ENCODE measurements around the gene GLI3.

GLI3 gene

GRCh38 chr7:41918597-41918996 lies 318.4 kb downstream of the GLI3 start:
- Histone ChIP-seq H3K27ac (ENCODE audit: extremely low read depth, low read depth, low read length) (no peak overlapping the region), H3K9me3 (ENCODE audit: control insufficient read depth, insufficient read depth, low read depth, low read length) (no peaks in the 10 kb centered on the region), H3K36me3 (ENCODE audit: control insufficient read depth in 2 of 2, insufficient read depth in 1 of 2, low read length in 2 of 2) (no peaks in the 10 kb centered on the region), H3K4me1 (ENCODE audit: control insufficient read depth, insufficient read depth, low read length) (no peaks in the 10 kb centered on the region), H3K4me3 (ENCODE audit: low read depth, low read length) (no peak overlapping the region)
- ChIA-PET CTCF (interaction anchor here (0.6 to 1.6 kb wide), 2 partner anchors 23 to 1587 kb away, joined by 3 to 4 read pairs; no protein-coding TSS in a partner anchor), POLR2A (no interaction called here)
- no peak for TF ChIP-seq ZNF132 (tag by site-specific recombination; IDR thresholded peaks at IDR 0.05; ENCODE audit: borderline replicate concordance)
- TF ChIP-seq ZNF404 (tag by site-specific recombination; IDR thresholded peaks at IDR 0.05) = no peak
- TF ChIP-seq ZEB2 (tag by site-specific recombination; IDR thresholded peaks at IDR 0.05) = no peak
- TF ChIP-seq ZNF223 (tag by site-specific recombination; IDR thresholded peaks at IDR 0.05) = no peak
- TF ChIP-seq ELK4 (IDR thresholded peaks at IDR 0.05; ENCODE audit: borderline replicate concordance, low read depth, low read length) = no peak
- no peak for TF ChIP-seq ZNF114 (tag by site-specific recombination; IDR thresholded peaks at IDR 0.05)
- TF ChIP-seq, protein P1, sequence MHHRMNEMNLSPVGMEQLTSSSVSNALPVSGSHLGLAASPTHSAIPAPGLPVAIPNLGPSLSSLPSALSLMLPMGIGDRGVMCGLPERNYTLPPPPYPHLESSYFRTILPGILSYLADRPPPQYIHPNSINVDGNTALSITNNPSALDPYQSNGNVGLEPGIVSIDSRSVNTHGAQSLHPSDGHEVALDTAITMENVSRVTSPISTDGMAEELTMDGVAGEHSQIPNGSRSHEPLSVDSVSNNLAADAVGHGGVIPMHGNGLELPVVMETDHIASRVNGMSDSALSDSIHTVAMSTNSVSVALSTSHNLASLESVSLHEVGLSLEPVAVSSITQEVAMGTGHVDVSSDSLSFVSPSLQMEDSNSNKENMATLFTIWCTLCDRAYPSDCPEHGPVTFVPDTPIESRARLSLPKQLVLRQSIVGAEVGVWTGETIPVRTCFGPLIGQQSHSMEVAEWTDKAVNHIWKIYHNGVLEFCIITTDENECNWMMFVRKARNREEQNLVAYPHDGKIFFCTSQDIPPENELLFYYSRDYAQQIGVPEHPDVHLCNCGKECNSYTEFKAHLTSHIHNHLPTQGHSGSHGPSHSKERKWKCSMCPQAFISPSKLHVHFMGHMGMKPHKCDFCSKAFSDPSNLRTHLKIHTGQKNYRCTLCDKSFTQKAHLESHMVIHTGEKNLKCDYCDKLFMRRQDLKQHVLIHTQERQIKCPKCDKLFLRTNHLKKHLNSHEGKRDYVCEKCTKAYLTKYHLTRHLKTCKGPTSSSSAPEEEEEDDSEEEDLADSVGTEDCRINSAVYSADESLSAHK (tag by site-specific recombination; IDR thresholded peaks at IDR 0.05) = no peak
- TF ChIP-seq ZFP69B (tag by site-specific recombination; IDR thresholded peaks at IDR 0.05) = no peak
- TF ChIP-seq GLI2 (tag by site-specific recombination; IDR thresholded peaks at IDR 0.05; ENCODE audit: borderline replicate concordance, low read depth) = no peak
- no peak for TF ChIP-seq ZFP41 (tag by site-specific recombination; IDR thresholded peaks at IDR 0.05; ENCODE audit: borderline replicate concordance)
- no peak for TF ChIP-seq PRDM2 (tag by site-specific recombination; IDR thresholded peaks at IDR 0.05; ENCODE audit: borderline replicate concordance)

DNA sequence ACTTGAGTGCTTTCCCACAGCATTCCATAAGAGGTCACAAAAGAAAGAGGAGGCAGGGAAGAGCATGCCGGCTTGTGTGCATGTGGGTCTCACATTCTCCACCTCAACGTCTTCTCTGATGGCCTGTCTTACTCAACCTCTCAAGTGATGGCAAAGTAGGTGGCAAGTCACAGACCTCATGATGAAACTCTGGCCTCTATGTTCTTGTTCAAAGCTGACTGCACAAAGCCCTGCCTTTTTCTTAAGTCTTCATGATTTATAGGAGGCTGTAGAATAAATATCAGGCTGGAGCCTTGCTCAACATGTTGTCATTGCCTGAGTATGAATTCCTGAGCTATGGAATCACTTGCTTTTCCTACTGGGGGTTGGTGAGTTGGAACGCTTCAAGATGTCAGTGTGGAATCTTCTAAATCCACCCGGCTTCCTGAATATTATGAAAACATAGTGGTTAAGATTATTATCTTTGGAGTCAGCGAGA lies 320.5 kb downstream of the GLI3 start:
- POLR2A ChIA-PET = no interaction called here
- CTCF ChIA-PET = interaction anchor here (0.7 kb wide), 1 partner anchor 186 kb away, joined by 3 read pairs; no protein-coding TSS in a partner anchor
- Histone ChIP-seq H3K27ac (ENCODE audit: extremely low read depth, low read depth, low read length) (no peak overlapping the region), H3K4me3 (ENCODE audit: low read depth, low read length) (no peak overlapping the region), H3K36me3 (ENCODE audit: control insufficient read depth in 2 of 2, insufficient read depth in 1 of 2, low read length in 2 of 2) (no peaks in the 10 kb centered on the region), H3K9me3 (ENCODE audit: control insufficient read depth, insufficient read depth, low read depth, low read length) (no peaks in the 10 kb centered on the region), H3K4me1 (ENCODE audit: control insufficient read depth, insufficient read depth, low read length) (no peaks in the 10 kb centered on the region)
- TF ChIP-seq, protein P2, sequence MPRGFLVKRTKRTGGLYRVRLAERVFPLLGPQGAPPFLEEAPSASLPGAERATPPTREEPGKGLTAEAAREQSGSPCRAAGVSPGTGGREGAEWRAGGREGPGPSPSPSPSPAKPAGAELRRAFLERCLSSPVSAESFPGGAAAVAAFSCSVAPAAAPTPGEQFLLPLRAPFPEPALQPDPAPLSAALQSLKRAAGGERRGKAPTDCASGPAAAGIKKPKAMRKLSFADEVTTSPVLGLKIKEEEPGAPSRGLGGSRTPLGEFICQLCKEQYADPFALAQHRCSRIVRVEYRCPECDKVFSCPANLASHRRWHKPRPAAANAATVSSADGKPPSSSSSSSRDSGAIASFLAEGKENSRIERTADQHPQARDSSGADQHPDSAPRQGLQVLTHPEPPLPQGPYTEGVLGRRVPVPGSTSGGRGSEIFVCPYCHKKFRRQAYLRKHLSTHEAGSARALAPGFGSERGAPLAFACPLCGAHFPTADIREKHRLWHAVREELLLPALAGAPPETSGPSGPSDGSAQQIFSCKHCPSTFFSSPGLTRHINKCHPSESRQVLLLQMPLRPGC (tag by site-specific recombination; IDR thresholded peaks at IDR 0.05) = no peak
- TF ChIP-seq ZSCAN16 (tag by site-specific recombination; IDR thresholded peaks at IDR 0.05) (no peak), TRIM28 (IDR thresholded peaks at IDR 0.05; ENCODE audit: borderline replicate concordance, low read length) (no peak), ZNF354C (tag by site-specific recombination; IDR thresholded peaks at IDR 0.05; ENCODE audit: borderline replicate concordance, low read depth) (no peak), KLF8 (tag by site-specific recombination; IDR thresholded peaks at IDR 0.05) (no peak), ZNF16 (tag by site-specific recombination; IDR thresholded peaks at IDR 0.05; ENCODE audit: low read depth) (no peak), ZNF391 (tag by site-specific recombination; IDR thresholded peaks at IDR 0.05; ENCODE audit: borderline replicate concordance, low read depth) (no peak), ZSCAN30 (tag by site-specific recombination; IDR thresholded peaks at IDR 0.05) (no peak)
- TF ChIP-seq, protein P3, sequence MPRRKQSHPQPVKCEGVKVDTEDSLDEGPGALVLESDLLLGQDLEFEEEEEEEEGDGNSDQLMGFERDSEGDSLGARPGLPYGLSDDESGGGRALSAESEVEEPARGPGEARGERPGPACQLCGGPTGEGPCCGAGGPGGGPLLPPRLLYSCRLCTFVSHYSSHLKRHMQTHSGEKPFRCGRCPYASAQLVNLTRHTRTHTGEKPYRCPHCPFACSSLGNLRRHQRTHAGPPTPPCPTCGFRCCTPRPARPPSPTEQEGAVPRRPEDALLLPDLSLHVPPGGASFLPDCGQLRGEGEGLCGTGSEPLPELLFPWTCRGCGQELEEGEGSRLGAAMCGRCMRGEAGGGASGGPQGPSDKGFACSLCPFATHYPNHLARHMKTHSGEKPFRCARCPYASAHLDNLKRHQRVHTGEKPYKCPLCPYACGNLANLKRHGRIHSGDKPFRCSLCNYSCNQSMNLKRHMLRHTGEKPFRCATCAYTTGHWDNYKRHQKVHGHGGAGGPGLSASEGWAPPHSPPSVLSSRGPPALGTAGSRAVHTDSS (tag by site-specific recombination; IDR thresholded peaks at IDR 0.05) = no peak
